ENCODE measurements around the gene COPE.
"Not testable (repeated sequence)": the region's sequence is repeated elsewhere in the genome, so short reads cannot be mapped to it uniquely, and the experiment has no call there.

The COPE gene

DNA sequence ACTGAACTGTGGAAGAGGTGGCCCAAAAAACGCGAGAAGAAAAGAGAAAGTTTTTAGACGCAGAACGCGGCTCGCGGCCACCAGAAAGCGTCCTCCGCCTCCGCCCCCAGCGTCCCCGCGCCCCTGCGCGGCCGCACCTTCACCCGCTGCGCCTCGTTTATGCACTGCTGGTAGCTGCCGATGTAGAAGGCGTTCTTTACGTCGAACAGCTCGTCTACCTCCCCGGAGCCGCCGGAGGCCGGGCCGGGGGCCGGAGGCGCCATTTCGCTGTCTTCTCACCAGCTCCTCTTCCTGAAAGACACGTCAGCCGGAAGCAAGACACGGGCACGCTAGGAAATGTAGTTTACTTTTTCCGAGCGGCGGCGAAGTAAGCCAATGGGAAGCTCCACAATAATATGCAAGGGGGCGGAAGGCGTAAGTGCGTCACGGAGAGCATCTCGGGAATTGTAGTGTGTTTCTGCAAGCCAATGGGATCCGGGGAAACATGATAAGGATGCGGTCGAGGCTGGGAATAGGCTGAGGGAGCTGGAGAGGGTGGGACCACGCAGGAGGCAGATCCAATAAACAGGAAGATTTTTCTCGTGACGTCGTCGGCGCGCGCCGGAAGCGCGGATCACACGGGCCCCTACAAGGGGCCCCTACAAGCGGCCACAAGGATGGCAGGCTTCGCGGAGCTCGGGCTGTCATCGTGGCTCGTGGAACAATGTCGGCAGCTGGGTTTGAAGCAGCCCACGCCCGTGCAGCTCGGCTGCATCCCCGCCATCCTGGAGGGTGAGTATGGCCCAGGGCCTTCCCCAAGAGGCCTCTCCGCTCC lies at the start of gene COPE, which contains the start of gene DDX49:
Gene COPE, minus strand, starts transcription at position 302 of the 814 bp plus-strand sequence. Its CDS starts 39 bp downstream, at position 263.
Gene DDX49, plus strand, starts transcription at position 630 of the 814 bp plus-strand sequence. Its CDS starts 27 bp downstream, at position 657.
- peak; percentile 95 to 99 for DNase-seq
- ATAC-seq, result peak; percentile 96
- Mint-ChIP-seq H3K9me3 (no peaks in the 10 kb centered on the region), H3K4me3 (peak within 1 kb of the TSS; percentile 91 to 96), H3K27me3 (no peaks in the 10 kb centered on the region), H3K27ac (peak within 1 kb of the TSS; percentile 99 to 100), H3K4me1 (peaks cover 60% of the 10 kb centered on the region)

DNA sequence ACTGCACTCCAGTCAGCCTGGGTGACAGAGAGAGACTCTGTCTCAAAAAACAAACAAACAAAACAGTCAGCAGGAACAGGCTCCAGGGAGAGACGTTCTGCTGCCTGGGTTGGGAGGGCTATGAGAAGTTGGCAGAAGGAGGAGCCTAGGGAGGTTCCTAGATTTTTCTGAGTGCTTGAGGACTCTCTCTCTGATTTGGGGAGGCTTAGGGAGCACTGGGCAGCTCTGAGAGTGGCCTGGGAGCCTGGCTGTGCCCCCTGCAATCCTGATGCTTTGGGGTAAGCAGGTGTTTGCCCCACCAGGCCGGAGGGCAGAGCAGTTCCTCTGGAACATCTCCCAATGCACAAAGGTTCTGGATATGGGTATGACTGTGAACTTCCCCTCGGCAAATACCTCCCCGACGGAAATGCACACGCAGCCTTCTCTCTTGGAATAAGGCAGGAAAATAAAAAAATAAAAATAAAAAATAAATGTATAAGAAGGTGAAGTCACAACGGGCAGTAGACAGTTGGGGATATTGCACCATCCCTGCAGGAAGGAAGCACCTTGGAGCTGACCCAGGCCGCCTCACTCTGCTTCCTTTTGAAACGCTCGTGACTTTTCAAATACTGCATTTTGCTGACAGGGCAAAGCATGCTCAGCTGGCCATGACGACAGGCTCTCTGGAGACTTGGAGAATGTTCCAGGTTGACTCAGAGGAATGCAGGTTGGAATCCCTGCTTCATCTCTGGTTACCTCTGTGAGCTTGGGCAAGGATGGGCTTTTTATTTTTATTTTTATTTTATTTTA lies 48.4 kb upstream of the COPE start:
- DNase-seq (no peak), ATAC-seq (no peak)
- Mint-ChIP-seq H3K27me3 (peaks cover 16% of the 10 kb centered on the region), H3K4me3 (no peak overlapping the region), H3K27ac (no peak overlapping the region), H3K4me1 (no peaks in the 10 kb centered on the region), H3K9me3 (no peaks in the 10 kb centered on the region)

DNA sequence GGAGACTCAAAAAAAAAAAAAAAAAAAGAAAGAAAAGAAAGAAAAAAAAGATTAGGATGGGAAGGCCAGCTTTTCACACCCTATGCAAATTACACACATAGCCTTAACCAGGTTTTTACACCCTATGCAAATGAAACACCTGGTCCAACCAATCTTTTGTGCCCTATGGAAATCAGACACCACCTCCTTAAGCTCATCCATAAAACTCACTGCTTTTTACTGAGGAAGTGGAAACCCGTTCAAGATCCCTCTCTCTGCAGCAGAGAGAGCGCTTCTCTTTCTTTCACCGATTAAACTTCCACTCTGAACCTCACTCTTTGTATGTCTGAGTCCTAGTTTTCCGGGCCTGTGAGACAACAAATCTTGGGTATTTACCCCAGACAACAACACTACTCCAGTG lies 47.1 kb upstream of the COPE start:
- ATAC-seq (no peak), DNase-seq (no peak)
- no peak overlapping the region for H3K4me3 Mint-ChIP-seq
- no peak overlapping the region for H3K27ac Mint-ChIP-seq
- H3K9me3 Mint-ChIP-seq, result no peaks in the 10 kb centered on the region
- peaks cover 27% of the 10 kb centered on the region for H3K27me3 Mint-ChIP-seq
- peaks cover 11% of the 10 kb centered on the region for H3K4me1 Mint-ChIP-seq

DNA sequence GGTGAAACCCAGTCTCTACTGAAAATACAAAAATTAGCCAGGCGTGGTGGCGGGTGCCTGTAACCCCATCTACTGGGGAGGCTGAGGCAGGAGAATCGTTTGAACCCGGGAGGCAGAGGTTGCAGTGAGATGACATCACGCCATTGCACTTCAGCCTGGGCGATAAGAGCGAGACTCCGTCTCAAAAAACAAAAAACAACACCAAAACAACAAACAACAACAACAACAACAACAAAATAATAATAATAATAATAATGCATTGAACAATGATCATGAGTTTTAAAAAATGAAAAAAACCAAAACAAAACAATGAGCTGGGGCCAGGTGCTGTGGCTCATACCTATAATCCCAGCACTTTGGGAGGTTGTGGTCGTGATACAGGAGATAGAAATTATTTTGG lies 44.9 kb upstream of the COPE start:
- peaks cover 13% of the 10 kb centered on the region for H3K4me1 Mint-ChIP-seq
- peaks cover 26% of the 10 kb centered on the region for H3K27me3 Mint-ChIP-seq
- DNase-seq, result no peak
- ATAC-seq, result no peak
- H3K4me3 Mint-ChIP-seq, result no peak overlapping the region
- H3K27ac Mint-ChIP-seq, result no peak overlapping the region
- H3K9me3 Mint-ChIP-seq, result no peaks in the 10 kb centered on the region

DNA sequence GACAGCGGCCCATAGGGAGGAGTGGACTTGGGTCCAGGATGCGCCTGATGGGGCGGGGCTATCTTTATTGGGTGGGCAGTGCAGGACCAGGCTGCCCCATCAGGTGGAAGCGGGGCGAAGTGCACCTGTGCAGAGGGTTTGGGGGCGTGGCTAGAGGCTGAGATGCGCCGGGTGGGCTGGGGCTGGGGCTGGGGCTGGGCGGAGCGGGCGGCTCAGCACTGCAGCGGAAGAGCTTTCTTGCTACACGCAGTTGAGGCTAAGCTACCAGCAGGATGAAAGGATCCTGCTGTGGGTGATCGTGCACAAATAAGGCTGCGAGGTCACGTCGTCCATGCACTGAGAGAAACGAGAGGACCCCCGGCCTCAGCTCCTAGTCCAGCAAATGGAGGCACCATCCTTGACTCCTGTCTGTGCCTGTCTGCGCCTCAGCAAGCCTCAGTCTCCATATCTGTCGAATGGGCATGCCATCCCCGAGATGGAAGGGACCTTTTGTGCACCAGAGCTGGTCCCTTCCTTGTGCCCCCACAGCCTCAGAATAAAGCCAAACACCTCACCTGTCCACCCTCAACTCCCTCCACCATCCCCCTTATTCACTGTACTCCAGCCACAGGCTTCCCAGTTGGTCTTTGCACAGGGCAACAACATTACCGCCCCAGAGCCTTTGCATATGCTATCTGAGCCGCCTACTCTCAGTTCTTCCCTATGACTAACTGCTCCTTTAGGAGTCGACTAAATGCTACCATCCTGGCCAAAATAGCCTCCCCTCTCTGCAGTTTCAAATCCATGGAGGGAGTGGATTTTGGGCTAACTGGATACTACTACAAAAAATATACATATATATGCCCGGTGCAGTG lies 42.8 kb upstream of the COPE start:
- no peak for DNase-seq
- H3K27me3 Mint-ChIP-seq, result peaks cover 14% of the 10 kb centered on the region
- ATAC-seq, result no peak
- peak overlapping the region in 1 of 2 donors; percentile 62 for H3K4me3 Mint-ChIP-seq
- no peaks in the 10 kb centered on the region for H3K9me3 Mint-ChIP-seq
- peaks cover 13% of the 10 kb centered on the region for H3K4me1 Mint-ChIP-seq
- H3K27ac Mint-ChIP-seq, result no peak overlapping the region

DNA sequence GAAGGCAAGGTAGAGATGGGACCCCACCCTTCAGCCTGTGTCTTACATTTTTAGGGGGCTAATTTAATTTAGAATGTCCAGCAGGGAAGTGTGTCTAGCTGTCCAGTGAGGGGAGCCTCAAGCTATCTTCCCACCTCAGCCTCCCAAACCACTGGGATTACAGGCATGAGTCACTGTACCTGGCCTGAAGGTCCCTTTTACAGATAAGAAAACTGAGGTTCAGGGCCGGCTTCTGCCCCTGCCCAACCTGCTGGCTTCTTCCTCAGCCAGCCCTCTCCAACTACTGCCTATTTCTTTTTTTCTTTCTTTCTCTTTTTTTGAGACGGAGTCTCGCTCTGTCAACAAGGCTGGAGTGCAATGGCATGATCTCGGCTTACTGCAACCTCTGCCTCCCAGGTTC lies 41.2 kb upstream of the COPE start:
- H3K27me3 Mint-ChIP-seq, result peaks cover 14% of the 10 kb centered on the region
- DNase-seq (no peak), ATAC-seq (no peak)
- H3K4me1 Mint-ChIP-seq, result peaks cover 13% of the 10 kb centered on the region
- H3K4me3 Mint-ChIP-seq, result no peak overlapping the region
- H3K27ac Mint-ChIP-seq, result no peak overlapping the region
- H3K9me3 Mint-ChIP-seq, result no peaks in the 10 kb centered on the region

DNA sequence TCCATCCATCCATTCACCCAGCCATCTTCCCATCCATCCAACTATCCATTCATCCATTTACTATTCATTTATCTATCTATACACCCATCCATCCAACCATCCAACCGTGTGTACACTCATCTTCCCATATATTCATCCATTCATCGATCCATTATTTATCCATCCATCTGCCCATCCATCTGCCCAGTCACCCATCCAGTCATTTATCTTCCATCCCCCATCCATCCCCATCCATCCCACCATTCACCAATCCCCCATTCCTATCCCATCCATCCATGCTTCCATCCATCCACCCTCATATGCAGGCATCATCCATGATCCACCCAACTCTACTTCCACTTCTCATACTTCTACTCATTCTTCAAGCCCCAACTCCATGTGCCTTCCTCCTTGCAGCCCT lies 35.9 kb upstream of the COPE start:
- ATAC-seq (no peak), DNase-seq (no peak)
- peaks cover 6 to 8% of the 10 kb centered on the region in 2 donors for H3K9me3 Mint-ChIP-seq
- no peaks in the 10 kb centered on the region for H3K4me1 Mint-ChIP-seq
- no peak overlapping the region for H3K27ac Mint-ChIP-seq
- H3K4me3 Mint-ChIP-seq, result no peak overlapping the region
- H3K27me3 Mint-ChIP-seq, result no peaks in the 10 kb centered on the region

DNA sequence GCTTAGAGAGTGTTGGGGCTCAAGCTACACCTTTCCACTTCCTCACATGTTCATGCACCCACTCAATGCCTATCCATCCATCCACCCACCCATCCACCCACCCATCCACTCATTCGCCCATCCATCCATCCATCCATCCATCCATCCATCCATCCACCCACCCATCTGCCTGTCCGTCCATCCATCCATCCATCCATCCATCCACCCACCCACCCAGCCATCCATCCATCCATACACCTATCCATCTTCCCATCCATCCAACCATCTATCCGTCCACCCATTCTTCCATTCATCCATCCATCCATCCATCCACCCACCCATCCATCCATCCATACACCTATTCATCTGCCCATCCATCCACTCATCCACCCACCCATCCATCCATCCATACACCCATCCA lies 34.9 kb upstream of the COPE start:
- no peak overlapping the region for H3K4me3 Mint-ChIP-seq
- no peaks in the 10 kb centered on the region for H3K27me3 Mint-ChIP-seq
- no peaks in the 10 kb centered on the region for H3K4me1 Mint-ChIP-seq
- no peak overlapping the region for H3K27ac Mint-ChIP-seq
- H3K9me3 Mint-ChIP-seq, result peaks cover 6 to 8% of the 10 kb centered on the region in 2 donors
- DNase-seq (no peak), ATAC-seq (no peak)

DNA sequence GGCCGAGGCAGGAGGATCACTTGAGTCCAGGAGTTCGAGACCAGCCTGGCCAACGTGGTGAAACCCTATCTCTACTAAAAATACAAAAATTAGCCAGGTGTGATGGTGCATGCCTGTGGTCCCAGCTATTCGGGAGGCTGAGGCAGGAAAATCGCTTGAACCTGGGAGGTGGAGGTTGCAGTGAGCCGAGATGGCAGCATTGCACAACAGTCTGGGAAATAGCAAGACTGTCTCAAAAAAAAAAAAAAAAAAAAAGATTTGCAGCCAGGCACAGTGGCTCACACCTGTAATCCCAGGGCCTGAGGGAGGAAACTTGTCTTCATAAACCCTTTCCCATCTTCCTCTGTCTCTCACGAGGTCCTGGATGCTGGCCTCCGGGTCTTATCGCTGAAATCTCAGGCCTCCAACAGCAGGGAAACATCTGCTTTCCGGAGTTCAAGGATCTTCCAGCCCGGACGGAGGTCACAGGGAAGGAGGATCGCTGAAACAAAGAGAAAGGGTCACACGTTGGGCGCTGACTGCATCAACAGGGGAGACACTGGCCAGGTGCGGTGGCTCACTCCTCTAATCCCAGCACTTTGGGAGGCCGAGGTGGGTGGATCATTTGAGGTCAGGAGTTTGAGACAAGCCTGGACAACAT lies 33.3 kb upstream of the COPE start:
- DNase-seq, H3K27me3 Mint-ChIP-seq, H3K4me3 Mint-ChIP-seq, H3K4me1 Mint-ChIP-seq, ATAC-seq, H3K27ac Mint-ChIP-seq, H3K9me3 Mint-ChIP-seq: not testable (repeated sequence)

DNA sequence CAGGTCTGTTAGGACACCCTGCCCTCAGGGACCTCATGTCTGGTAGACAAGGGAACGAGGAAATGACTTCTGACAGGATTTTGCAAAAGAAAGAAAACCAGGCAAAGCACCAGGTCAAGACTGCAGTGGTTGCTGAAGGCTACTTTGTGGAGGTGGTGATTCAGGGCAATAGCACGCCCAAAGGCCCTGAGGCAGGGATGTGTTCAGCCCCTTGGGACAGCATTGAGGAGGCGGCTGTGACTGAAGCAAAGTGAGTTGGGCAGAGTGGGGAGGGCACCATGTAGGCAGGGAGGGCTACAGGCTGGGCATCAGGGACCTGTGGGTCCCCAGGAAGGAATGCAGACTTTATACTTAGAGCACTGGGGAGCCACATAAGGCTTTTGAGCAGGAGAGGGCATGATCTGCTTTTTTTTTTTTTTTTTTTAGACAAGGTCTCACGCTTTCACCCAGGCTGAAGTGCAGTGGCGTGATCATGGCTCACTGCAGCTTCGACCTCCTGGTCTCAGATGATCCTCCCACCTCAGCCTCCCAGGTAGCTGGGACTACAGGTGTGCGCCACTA lies 32.6 kb upstream of the COPE start:
- no peaks in the 10 kb centered on the region for H3K27me3 Mint-ChIP-seq
- DNase-seq, result no peak
- H3K27ac Mint-ChIP-seq, result no peak overlapping the region
- no peak overlapping the region for H3K4me3 Mint-ChIP-seq
- H3K4me1 Mint-ChIP-seq, result no peaks in the 10 kb centered on the region
- peaks cover 6 to 8% of the 10 kb centered on the region in 2 donors for H3K9me3 Mint-ChIP-seq
- no peak for ATAC-seq

DNA sequence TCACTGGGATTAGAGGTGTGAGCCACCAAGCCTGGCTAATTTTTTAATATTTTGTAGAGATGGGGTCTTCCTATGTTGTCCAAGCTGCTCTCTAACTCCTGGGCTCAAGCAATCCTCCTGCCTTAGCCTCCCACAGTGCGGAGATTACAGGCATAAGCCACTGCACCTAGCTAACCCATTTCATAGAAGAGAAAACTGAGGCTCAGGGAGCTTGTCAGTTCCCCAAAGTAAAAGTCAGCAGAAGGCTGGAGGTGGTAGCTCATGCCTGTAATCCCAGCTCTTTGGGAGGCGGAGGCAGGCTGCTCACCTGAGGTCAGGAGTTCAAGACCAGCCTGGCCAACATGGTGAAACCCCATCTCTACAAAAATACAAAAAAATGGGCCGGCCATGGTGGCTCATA lies 30.7 kb upstream of the COPE start:
- H3K4me1 Mint-ChIP-seq, result no peaks in the 10 kb centered on the region
- H3K27ac Mint-ChIP-seq, result no peak overlapping the region
- no peak overlapping the region for H3K4me3 Mint-ChIP-seq
- peaks cover 10% of the 10 kb centered on the region for H3K27me3 Mint-ChIP-seq
- ATAC-seq (no peak), DNase-seq (no peak)
- peaks cover 2 to 3% of the 10 kb centered on the region in 2 donors for H3K9me3 Mint-ChIP-seq

DNA sequence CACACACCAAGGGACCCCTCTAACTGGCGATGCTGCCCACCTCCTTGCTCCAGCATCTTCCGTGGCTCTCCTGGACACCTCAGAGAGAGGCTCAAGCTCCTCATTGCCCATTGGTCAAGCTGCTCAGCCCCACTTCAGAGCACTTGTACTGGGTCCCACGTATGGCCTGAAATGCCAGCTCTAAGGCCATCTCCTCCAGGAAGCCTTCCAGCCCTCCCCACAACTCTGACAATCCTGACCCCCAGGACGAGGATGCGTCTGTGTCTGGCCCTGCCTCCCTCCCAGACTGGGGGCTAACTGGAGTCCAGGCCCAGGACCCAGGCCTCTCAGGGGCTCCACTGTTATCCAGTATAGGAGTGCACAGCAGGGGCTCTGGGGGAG lies 29.8 kb upstream of the COPE start:
- Mint-ChIP-seq H3K4me1 (no peaks in the 10 kb centered on the region), H3K27ac (no peak overlapping the region), H3K9me3 (no peaks in the 10 kb centered on the region), H3K27me3 (peaks cover 11% of the 10 kb centered on the region), H3K4me3 (no peak overlapping the region)
- DNase-seq, result no peak
- ATAC-seq, result no peak

DNA sequence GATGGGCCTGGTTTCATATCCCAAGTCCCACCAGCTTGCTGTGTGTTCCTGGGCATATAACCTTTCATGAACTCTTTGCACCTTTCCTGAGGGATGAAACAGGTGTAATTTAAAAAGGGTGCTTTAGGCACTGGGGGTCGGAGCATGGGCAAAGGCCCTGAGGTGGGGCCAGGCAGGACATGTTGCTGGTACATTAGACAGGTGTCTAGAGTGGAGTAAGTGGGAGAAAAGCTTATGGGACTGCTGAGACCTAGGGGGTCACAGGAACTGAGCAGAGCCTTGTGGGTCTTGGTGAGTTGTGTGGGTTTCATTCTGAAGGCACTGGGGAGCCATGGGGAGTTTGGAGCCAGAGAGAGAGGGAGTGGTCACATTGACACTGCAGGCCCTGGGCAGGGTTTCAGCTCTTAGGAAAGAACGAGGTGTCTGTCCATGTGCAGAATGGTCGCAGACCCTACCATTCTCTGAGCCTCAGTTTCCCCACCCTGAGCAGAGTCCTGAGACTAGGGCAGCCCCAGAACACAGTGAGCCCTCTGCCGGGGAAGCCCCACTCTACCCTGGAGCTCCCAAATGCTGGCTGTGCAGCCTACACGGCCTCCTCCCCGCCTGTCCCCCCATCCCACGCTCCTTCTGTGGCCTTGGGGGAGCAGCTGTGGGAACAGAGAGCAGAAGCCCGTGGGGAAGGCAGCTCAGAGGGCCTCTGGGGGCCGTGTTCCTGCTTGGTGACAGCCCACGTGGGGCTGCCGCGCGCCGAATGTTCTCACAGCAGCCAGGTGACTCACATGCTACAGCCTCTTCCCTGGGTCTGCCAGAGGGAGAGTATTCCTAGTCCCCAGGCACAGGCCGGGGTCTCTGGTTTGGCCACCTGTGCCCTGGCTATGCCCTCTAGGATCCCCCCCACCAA lies 29.1 kb upstream of the COPE start:
- Mint-ChIP-seq H3K4me1 (no peaks in the 10 kb centered on the region), H3K4me3 (no peak overlapping the region), H3K9me3 (no peaks in the 10 kb centered on the region), H3K27ac (no peak overlapping the region), H3K27me3 (peaks cover 11% of the 10 kb centered on the region)
- ATAC-seq (no peak), DNase-seq (no peak)

DNA sequence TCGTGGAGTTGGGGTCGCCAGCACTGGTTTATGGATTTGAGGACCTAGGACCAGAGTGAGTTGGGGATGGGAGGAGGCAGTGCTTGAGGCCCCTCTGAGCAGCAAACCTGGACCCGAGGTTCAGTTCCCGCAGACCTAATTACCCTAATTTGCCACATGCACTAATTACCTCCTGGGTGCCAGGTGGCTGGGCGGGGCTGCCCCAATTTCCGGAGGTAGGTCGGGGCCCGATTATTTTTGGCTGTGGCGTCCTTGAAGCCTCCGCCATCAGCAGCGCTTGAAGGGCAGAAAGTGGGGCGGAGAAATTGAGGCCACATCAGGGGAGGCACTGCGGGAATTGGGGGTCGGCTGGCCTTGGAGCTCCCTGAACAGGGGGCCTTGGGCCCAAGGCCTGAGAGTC lies 27.7 kb upstream of the COPE start:
- no peak for ATAC-seq
- no peaks in the 10 kb centered on the region for H3K9me3 Mint-ChIP-seq
- no peak for DNase-seq
- no peaks in the 10 kb centered on the region for H3K4me1 Mint-ChIP-seq
- no peak overlapping the region for H3K4me3 Mint-ChIP-seq
- H3K27ac Mint-ChIP-seq, result no peak overlapping the region
- peaks cover 25% of the 10 kb centered on the region for H3K27me3 Mint-ChIP-seq
